Caco-2 (cell line): ENCODE results near the gene CELA1. TPM values are rescaled to one million over a fixed set of nuclear protein-coding genes. Genes with fewer than 3 reads are reported as not detected.

Experiments
- BruUV-seq: library from RNA; stranded (reverse); fragments of 400-500 nt; replicated peaks from 2 replicates; lab custom pipeline; 2021; lab: Mats Ljungman, UMichigan
- CTCF ChIA-PET: fragments of 300-600 bp; sonication (Branson Sonifier 250); formaldehyde crosslinking; loops from one replicate; lab custom pipeline; 2022; ENCODE audit warnings: antibody characterized with exemption; lab: Charles Lee
- POLR2A ChIA-PET: fragments of 300-600 bp; sonication (Branson Sonifier 250); formaldehyde crosslinking; loops from one replicate; lab custom pipeline; 2022; ENCODE audit warnings: antibody characterized with exemption; lab: Charles Lee
- DNase-seq, 2 experiments: peaks; one replicate each; pipeline versions ENCODE4 v3.0.0 to v3.0.0-alpha.2; 2020 to 2022
- H3K27me3 ChIP-seq: replicated peaks from 2 replicates; pipeline ENCODE4 v1.6.0; 2011; ENCODE audit warnings: low read length; ENCODE audit not compliant: control insufficient read depth, insufficient read depth
- H3K36me3 ChIP-seq: 2 replicates; pipeline ENCODE4 v1.5.1; 2011; ENCODE audit warnings: low read length; ENCODE audit not compliant: control insufficient read depth, insufficient read depth
- H3K4me1 ChIP-seq: fragments of 250-450 bp; sonication (Bioruptor Pico); 2 replicates; pipeline ENCODE4 v1.5.1; 2020; ENCODE audit warnings: mild to moderate bottlenecking
- H3K4me3 ChIP-seq: 2 replicates; pipeline ENCODE4 v1.5.1; 2011; ENCODE audit warnings: low read depth, mild to moderate bottlenecking, control low read depth, low read length
- H3K9me3 ChIP-seq: fragments of 250-450 bp; sonication (Bioruptor Pico); 2 replicates; pipeline ENCODE4 v1.5.1; 2020; ENCODE audit warnings: mild to moderate bottlenecking, moderate library complexity
- H3K27ac Mint-ChIP-seq: one replicate; pipeline ENCODE4 v1.8.0; 2022; ENCODE audit warnings: mixed read lengths; ENCODE audit not compliant: unreplicated experiment
- H3K27me3 Mint-ChIP-seq: one replicate; pipeline ENCODE4 v1.8.0; 2022; ENCODE audit warnings: mixed read lengths; ENCODE audit not compliant: insufficient read depth, unreplicated experiment
- H3K36me3 Mint-ChIP-seq: one replicate; pipeline ENCODE4 v1.8.0; 2022; ENCODE audit warnings: mild to moderate bottlenecking, mixed read lengths; ENCODE audit not compliant: insufficient read depth, unreplicated experiment
- H3K4me1 Mint-ChIP-seq: one replicate; pipeline ENCODE4 v1.8.0; 2022; ENCODE audit warnings: low read depth, mixed read lengths; ENCODE audit not compliant: unreplicated experiment
- H3K4me3 Mint-ChIP-seq: one replicate; pipeline ENCODE4 v1.8.0; 2022; ENCODE audit warnings: mild to moderate bottlenecking, moderate library complexity, mixed read lengths; ENCODE audit not compliant: unreplicated experiment
- H3K9me3 Mint-ChIP-seq: one replicate; pipeline ENCODE4 v1.8.0; 2022; ENCODE audit warnings: mixed read lengths; ENCODE audit not compliant: unreplicated experiment
- intact Hi-C: fragments of 100-400 bp; cut with micrococcal nuclease; formaldehyde crosslinking; loops from one replicate; pipeline ENCODE4 v1.10.0; 2022; ENCODE audit not compliant: unreplicated experiment
- total RNA-seq: library from RNA; stranded (reverse); gene quantifications from 2 replicates; pipeline ENCODE4 v1.2.3, GENCODE V29; 2022
- TF ChIP-seq, protein P1 (sequence below), 2 experiments: fragments of 200-600 bp in 1 of 2; IDR thresholded peaks; 1 replicate in 1 of 2; 2 replicates in 1 of 2; pipeline versions ENCODE4 v1.5.1 to v1.8.0; 2011 to 2022; ENCODE audit warnings: antibody characterized with exemption in 1 of 2, control low read depth in 1 of 2, inconsistent platforms in 1 of 2, low read depth in 1 of 2, low read length in 1 of 2, mild to moderate bottlenecking in 1 of 2, moderate library complexity in 1 of 2; ENCODE audit not compliant: insufficient read depth in 1 of 2, severe bottlenecking in 1 of 2, unreplicated experiment in 1 of 2

CELA1 gene
- total RNA-seq, 1 experiment from 2014 or later, result not detected

DNA sequence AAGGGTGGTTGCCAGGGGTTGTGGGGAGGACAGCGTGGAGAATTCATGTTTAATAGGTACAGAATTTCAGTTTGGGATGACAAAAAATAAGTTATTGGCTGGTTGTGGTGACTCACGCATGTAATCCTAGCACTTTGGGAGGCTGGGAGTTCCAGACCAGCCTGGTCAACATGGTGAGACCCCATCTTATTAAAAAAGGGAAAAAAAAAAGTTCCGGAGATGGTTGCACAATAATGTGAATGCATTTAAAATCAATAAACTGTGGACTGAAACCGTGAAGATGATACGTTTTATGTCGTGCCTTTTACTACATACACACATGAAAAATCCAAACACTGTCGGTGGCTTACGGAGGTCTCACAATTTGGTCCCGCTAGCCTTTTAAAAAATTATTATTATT is 24.2 kb upstream of the CELA1 start:
- no peaks in the 10 kb centered on the region for H3K27me3 Mint-ChIP-seq
- peaks cover 2% of the 10 kb centered on the region for H3K36me3 ChIP-seq
- TF ChIP-seq, protein P1, sequence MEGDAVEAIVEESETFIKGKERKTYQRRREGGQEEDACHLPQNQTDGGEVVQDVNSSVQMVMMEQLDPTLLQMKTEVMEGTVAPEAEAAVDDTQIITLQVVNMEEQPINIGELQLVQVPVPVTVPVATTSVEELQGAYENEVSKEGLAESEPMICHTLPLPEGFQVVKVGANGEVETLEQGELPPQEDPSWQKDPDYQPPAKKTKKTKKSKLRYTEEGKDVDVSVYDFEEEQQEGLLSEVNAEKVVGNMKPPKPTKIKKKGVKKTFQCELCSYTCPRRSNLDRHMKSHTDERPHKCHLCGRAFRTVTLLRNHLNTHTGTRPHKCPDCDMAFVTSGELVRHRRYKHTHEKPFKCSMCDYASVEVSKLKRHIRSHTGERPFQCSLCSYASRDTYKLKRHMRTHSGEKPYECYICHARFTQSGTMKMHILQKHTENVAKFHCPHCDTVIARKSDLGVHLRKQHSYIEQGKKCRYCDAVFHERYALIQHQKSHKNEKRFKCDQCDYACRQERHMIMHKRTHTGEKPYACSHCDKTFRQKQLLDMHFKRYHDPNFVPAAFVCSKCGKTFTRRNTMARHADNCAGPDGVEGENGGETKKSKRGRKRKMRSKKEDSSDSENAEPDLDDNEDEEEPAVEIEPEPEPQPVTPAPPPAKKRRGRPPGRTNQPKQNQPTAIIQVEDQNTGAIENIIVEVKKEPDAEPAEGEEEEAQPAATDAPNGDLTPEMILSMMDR (IDR thresholded peaks at IDR 0.05; ENCODE audit: insufficient read depth in 1 of 2, low read depth in 1 of 2, low read length in 1 of 2, severe bottlenecking in 1 of 2, unreplicated experiment in 1 of 2), result no peak
- H3K4me1 Mint-ChIP-seq, result peaks cover 16% of the 10 kb centered on the region
- no TSS peak for BruUV-seq
- no peak overlapping the region for H3K4me3 ChIP-seq
- H3K4me3 Mint-ChIP-seq, result no peak overlapping the region
- no peaks in the 10 kb centered on the region for H3K9me3 ChIP-seq
- no peaks in the 10 kb centered on the region for H3K9me3 Mint-ChIP-seq
- H3K4me1 ChIP-seq, result peaks cover 19% of the 10 kb centered on the region
- CTCF ChIA-PET, result no interaction called here
- POLR2A ChIA-PET, result no interaction called here
- peaks cover 97% of the 10 kb centered on the region for H3K36me3 Mint-ChIP-seq
- DNase-seq, result no peak
- intact Hi-C loops, result no loop called here
- H3K27ac Mint-ChIP-seq, result no peak overlapping the region
- H3K27me3 ChIP-seq, result no peaks in the 10 kb centered on the region

- H3K27me3 Mint-ChIP-seq, result no peaks in the 10 kb centered on the region
- no peaks in the 10 kb centered on the region for H3K9me3 Mint-ChIP-seq
- TF ChIP-seq, protein P1 (IDR thresholded peaks at IDR 0.05; ENCODE audit: insufficient read depth in 1 of 2, low read depth in 1 of 2, low read length in 1 of 2, severe bottlenecking in 1 of 2, unreplicated experiment in 1 of 2), result no peak
- H3K4me3 Mint-ChIP-seq, result no peak overlapping the region
- H3K36me3 Mint-ChIP-seq, result peaks cover 96% of the 10 kb centered on the region
- H3K27ac Mint-ChIP-seq, result no peak overlapping the region
- no peak for DNase-seq
- Histone ChIP-seq H3K36me3 (no peaks in the 10 kb centered on the region; the same call in none of the 2 replicates), H3K4me3 (no peak overlapping the region), H3K4me1 (peaks cover 19% of the 10 kb centered on the region), H3K9me3 (no peaks in the 10 kb centered on the region), H3K27me3 (no peaks in the 10 kb centered on the region)
- no TSS peak for BruUV-seq
- ChIA-PET CTCF (no interaction called here), POLR2A (no interaction called here)
- H3K4me1 Mint-ChIP-seq, result peaks cover 16% of the 10 kb centered on the region
- intact Hi-C loops, result no loop called here
These were observed 23.1 kb upstream of the CELA1 start for GRCh38 chr12:51369581-51369980.

- H3K27ac Mint-ChIP-seq, result no peak overlapping the region
- H3K4me3 Mint-ChIP-seq, result no peak overlapping the region
- no peaks in the 10 kb centered on the region for H3K9me3 Mint-ChIP-seq
- no peaks in the 10 kb centered on the region for H3K27me3 Mint-ChIP-seq
- ChIA-PET CTCF (no interaction called here), POLR2A (no interaction called here)
- no peak overlapping the region for H3K4me3 ChIP-seq
- DNase-seq, result peak in 1 of 2 experiments; percentile 31
- H3K27me3 ChIP-seq, result no peaks in the 10 kb centered on the region
- intact Hi-C loops, result no loop called here
- TF ChIP-seq, protein P1 (IDR thresholded peaks at IDR 0.05; ENCODE audit: insufficient read depth in 1 of 2, low read depth in 1 of 2, low read length in 1 of 2, severe bottlenecking in 1 of 2, unreplicated experiment in 1 of 2), result no peak
- H3K36me3 Mint-ChIP-seq, result peaks cover 94% of the 10 kb centered on the region
- BruUV-seq, result no TSS peak
- peaks cover 19% of the 10 kb centered on the region for H3K4me1 ChIP-seq
- H3K9me3 ChIP-seq, result no peaks in the 10 kb centered on the region
- peaks cover 16% of the 10 kb centered on the region for H3K4me1 Mint-ChIP-seq
- H3K36me3 ChIP-seq, result no peaks in the 10 kb centered on the region; the same call in none of the 2 replicates
These were observed 22.4 kb upstream of the CELA1 start for GRCh38 chr12:51368640-51369517.
